ENCODE data around the gene APOBEC3C. TPM values are rescaled to one million over a fixed set of nuclear protein-coding genes. Genes with fewer than 3 reads are reported as not detected.

The APOBEC3C gene
- polyA plus RNA-seq, 3 donors: 19.7 to 86.3 (median 69.4) TPM

GRCh38 chr22:38966380-38966702, 47.7 kb upstream of the APOBEC3C start:
- no peak for DNase-seq
- peak overlapping the region; percentile 91 to 99 (median 97) for H3K27ac Mint-ChIP-seq

GRCh38 chr22:38966942-38967341, 47.1 kb upstream of the APOBEC3C start:
- WGBS (ENCODE audit: insufficient coverage): 94% methylated on average over 7 of the region's 7 CpGs
- DNase-seq: no peak
- H3K27ac Mint-ChIP-seq: peak overlapping the region; percentile 91 to 99 (median 97)

More at GRCh38 chr22:38966380-38966702, 47.7 kb upstream of the APOBEC3C start:
- no peak for TF ChIP-seq CTCF (IDR thresholded peaks at IDR 0.05)
- Histone ChIP-seq H3K4me2 (replicated peaks; ENCODE audit: extremely low read depth, low read length, poor library complexity, severe bottlenecking) (no peak overlapping the region), H3K79me2 (ENCODE audit: insufficient read depth, low read length) (no peaks in the 10 kb centered on the region), H3K9ac (ENCODE audit: insufficient read depth, low read length, poor library complexity, severe bottlenecking) (peak overlapping the region; percentile 52), H3K36me3 (replicated peaks in 1 of 2; ENCODE audit: control insufficient read depth in 1 of 2, insufficient read depth in 2 of 2, low read length in 2 of 2) (peaks cover 3 to 15% of the 10 kb centered on the region in 2 donors), H3K9me3 (replicated peaks in 1 of 2; ENCODE audit: control insufficient read depth in 1 of 2, insufficient read depth in 1 of 2, low read length in 2 of 2) (no peaks in the 10 kb centered on the region), H3K27me3 (ENCODE audit: control insufficient read depth in 2 of 2, insufficient read depth in 2 of 2, low read length in 2 of 2) (no peaks in the 10 kb centered on the region), H4K20me1 (ENCODE audit: insufficient read depth, low read length) (no peaks in the 10 kb centered on the region), H3K27ac (ENCODE audit: low read depth in 1 of 2, low read length in 2 of 2) (peak overlapping the region; percentile 80 to 88), H2AFZ (ENCODE audit: insufficient read depth, low read depth, low read length, poor library complexity, severe bottlenecking) (no peak overlapping the region), H3K4me1 (ENCODE audit: control insufficient read depth in 1 of 2, insufficient read depth in 2 of 2, low read length in 2 of 2) (peaks cover 72 to 81% of the 10 kb centered on the region in 2 donors), H3K4me3 (replicated peaks in 1 of 3; ENCODE audit: low read depth in 2 of 3, low read length in 3 of 3) (peak overlapping the region in 1 of 3 experiments; percentile 33)
- H3K4me1 Mint-ChIP-seq: peaks cover 84% of the 10 kb centered on the region
- H3K4me3 Mint-ChIP-seq: no peak overlapping the region
- 90% methylated on average over 3 of the region's 5 CpGs for WGBS (ENCODE audit: insufficient coverage)
- peaks cover 42 to 48% of the 10 kb centered on the region in 2 donors for H3K36me3 Mint-ChIP-seq
- H3K9me3 Mint-ChIP-seq: peaks cover 0 to 5% (median 0%) of the 10 kb centered on the region in 7 donors
- peaks cover 4 to 8% (median 5%) of the 10 kb centered on the region in 3 donors for H3K27me3 Mint-ChIP-seq (ENCODE audit: low read depth in 3 of 3)
- intact Hi-C loops (cut with micrococcal nuclease): loop anchor here (2.0 to 5.0 kb wide), 3 partner anchors 14 to 94 kb away; partner anchors contain the start of gene CBX6 (in 1 of the 2)

More at GRCh38 chr22:38966942-38967341, 47.1 kb upstream of the APOBEC3C start:
- peak overlapping the region in 1 of 3 experiments; percentile 33 for H3K4me3 ChIP-seq (replicated peaks in 1 of 3; ENCODE audit: low read depth in 2 of 3, low read length in 3 of 3)
- peak overlapping the region; percentile 52 for H3K9ac ChIP-seq (ENCODE audit: insufficient read depth, low read length, poor library complexity, severe bottlenecking)
- H3K27me3 ChIP-seq (ENCODE audit: control insufficient read depth in 2 of 2, insufficient read depth in 2 of 2, low read length in 2 of 2): no peaks in the 10 kb centered on the region
- no peaks in the 10 kb centered on the region for H4K20me1 ChIP-seq (ENCODE audit: insufficient read depth, low read length)
- TF ChIP-seq CTCF (IDR thresholded peaks at IDR 0.05): no peak
- Mint-ChIP-seq H3K4me3 (peak overlapping the region in 1 of 2 donors; percentile 39), H3K9me3 (peaks cover 0 to 5% (median 0%) of the 10 kb centered on the region in 7 donors), H3K36me3 (peaks cover 36 to 43% of the 10 kb centered on the region in 2 donors), H3K4me1 (peaks cover 90% of the 10 kb centered on the region), H3K27me3 (ENCODE audit: low read depth in 3 of 3) (peaks cover 3 to 8% (median 4%) of the 10 kb centered on the region in 3 donors)
- H3K79me2 ChIP-seq (ENCODE audit: insufficient read depth, low read length): no peaks in the 10 kb centered on the region
- peaks cover 78 to 87% of the 10 kb centered on the region in 2 donors for H3K4me1 ChIP-seq (ENCODE audit: control insufficient read depth in 1 of 2, insufficient read depth in 2 of 2, low read length in 2 of 2)
- H2AFZ ChIP-seq (ENCODE audit: insufficient read depth, low read depth, low read length, poor library complexity, severe bottlenecking): no peak overlapping the region
- peak overlapping the region; percentile 26 for H3K4me2 ChIP-seq (replicated peaks; ENCODE audit: extremely low read depth, low read length, poor library complexity, severe bottlenecking)
- peak overlapping the region; percentile 80 to 88 for H3K27ac ChIP-seq (ENCODE audit: low read depth in 1 of 2, low read length in 2 of 2)
- intact Hi-C loops (cut with micrococcal nuclease): loop anchor here (2.0 to 5.0 kb wide), 3 partner anchors 14 to 95 kb away; partner anchors contain the start of gene CBX6 (in 1 of the 2)
- H3K9me3 ChIP-seq (replicated peaks in 1 of 2; ENCODE audit: control insufficient read depth in 1 of 2, insufficient read depth in 1 of 2, low read length in 2 of 2): no peaks in the 10 kb centered on the region
- H3K36me3 ChIP-seq (replicated peaks in 1 of 2; ENCODE audit: control insufficient read depth in 1 of 2, insufficient read depth in 2 of 2, low read length in 2 of 2): peaks cover under 1 to 11% of the 10 kb centered on the region in 2 donors

Measured in CD14-positive monocyte (primary cell).